ENCODE measurements around the gene SMOC1.

Gene SMOC1

DNA sequence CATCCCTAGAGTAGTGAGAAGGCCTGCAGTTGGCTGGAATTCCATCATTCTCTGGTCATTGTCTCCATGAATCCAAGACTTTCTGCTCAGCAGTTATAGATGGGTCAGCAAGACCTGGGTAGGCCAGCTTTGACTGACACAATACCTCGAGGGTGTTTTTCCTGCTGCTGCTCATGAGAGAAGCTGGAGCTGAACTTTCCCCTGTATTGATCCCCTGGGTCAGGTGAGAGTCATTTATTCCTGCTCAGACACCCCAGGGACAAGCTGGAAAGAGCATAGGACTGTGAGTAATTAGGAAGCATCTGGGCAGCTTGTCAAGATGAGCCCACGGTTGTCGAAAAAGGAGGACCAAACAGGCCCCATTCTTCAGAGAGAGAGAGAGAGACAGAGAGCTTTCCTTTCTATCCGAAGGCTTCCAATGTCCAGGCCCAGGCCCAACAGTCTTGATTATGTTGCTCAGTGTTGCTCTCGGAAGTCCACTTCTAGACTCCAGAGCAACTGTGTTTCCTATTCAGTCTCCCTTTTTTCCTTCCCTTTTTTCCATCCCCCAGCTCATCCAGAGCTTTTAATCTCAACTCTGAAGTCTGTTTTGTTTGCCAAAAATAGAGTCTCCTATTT, 178.4 kb downstream of the SMOC1 start:
- H3K9me3 ChIP-seq (ENCODE audit: insufficient read depth, low read length), result no peaks in the 10 kb centered on the region
- H3K4me1 ChIP-seq (ENCODE audit: low read length), result no peaks in the 10 kb centered on the region
- H2AFZ ChIP-seq (ENCODE audit: low read depth, low read length), result no peak overlapping the region
- H3K9ac ChIP-seq (ENCODE audit: low read length), result no peak overlapping the region
- TF ChIP-seq, protein P1, sequence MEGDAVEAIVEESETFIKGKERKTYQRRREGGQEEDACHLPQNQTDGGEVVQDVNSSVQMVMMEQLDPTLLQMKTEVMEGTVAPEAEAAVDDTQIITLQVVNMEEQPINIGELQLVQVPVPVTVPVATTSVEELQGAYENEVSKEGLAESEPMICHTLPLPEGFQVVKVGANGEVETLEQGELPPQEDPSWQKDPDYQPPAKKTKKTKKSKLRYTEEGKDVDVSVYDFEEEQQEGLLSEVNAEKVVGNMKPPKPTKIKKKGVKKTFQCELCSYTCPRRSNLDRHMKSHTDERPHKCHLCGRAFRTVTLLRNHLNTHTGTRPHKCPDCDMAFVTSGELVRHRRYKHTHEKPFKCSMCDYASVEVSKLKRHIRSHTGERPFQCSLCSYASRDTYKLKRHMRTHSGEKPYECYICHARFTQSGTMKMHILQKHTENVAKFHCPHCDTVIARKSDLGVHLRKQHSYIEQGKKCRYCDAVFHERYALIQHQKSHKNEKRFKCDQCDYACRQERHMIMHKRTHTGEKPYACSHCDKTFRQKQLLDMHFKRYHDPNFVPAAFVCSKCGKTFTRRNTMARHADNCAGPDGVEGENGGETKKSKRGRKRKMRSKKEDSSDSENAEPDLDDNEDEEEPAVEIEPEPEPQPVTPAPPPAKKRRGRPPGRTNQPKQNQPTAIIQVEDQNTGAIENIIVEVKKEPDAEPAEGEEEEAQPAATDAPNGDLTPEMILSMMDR (IDR thresholded peaks at IDR 0.05; ENCODE audit: low read depth, low read length), result no peak
- no peak for TF ChIP-seq EZH2phosphoT487 (IDR thresholded peaks at IDR 0.05; ENCODE audit: low read depth)
- H3K27me3 ChIP-seq (ENCODE audit: low read depth, low read length), result peaks cover 53% of the 10 kb centered on the region
- no peaks in the 10 kb centered on the region for H4K20me1 ChIP-seq (ENCODE audit: insufficient read depth, low read length)
- H3K4me2 ChIP-seq (ENCODE audit: low read length), result no peak overlapping the region
- H3K36me3 ChIP-seq (replicated peaks; ENCODE audit: low read depth, low read length), result no peaks in the 10 kb centered on the region
- no peaks in the 10 kb centered on the region for H3K79me2 ChIP-seq (ENCODE audit: low read length)
- H3K27ac ChIP-seq (ENCODE audit: low read length), result no peak overlapping the region
- no peak overlapping the region for H3K4me3 ChIP-seq (ENCODE audit: low read length)

DNA sequence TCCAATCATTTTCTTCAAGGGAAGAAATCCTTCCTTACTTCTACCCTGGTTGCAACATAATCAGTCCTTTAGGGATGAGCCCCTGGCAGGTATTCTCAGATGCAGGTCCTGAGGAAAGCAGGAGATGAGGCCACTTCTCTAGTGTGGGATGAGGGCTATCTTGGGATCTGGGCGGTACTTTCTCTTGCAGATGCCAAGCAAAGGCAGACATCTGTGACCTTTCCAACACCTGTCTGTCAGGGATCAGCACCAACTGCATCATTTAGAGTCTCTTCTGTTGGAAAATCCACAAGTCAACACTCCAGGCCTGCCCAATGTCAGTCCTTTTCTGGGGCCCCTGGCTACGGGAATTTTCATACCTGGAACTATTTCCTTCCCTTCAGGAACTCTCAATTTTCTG, 180.3 kb downstream of the SMOC1 start:
- Histone ChIP-seq H3K36me3 (replicated peaks; ENCODE audit: low read depth, low read length) (no peaks in the 10 kb centered on the region), H3K27ac (ENCODE audit: low read length) (no peak overlapping the region), H3K4me2 (ENCODE audit: low read length) (no peak overlapping the region), H3K9ac (ENCODE audit: low read length) (no peak overlapping the region), H3K4me3 (ENCODE audit: low read length) (no peak overlapping the region), H3K9me3 (ENCODE audit: insufficient read depth, low read length) (no peaks in the 10 kb centered on the region), H4K20me1 (ENCODE audit: insufficient read depth, low read length) (no peaks in the 10 kb centered on the region), H2AFZ (ENCODE audit: low read depth, low read length) (no peak overlapping the region), H3K79me2 (ENCODE audit: low read length) (no peaks in the 10 kb centered on the region), H3K4me1 (ENCODE audit: low read length) (no peaks in the 10 kb centered on the region), H3K27me3 (ENCODE audit: low read depth, low read length) (peaks cover 66% of the 10 kb centered on the region)
- TF ChIP-seq, protein P1 (IDR thresholded peaks at IDR 0.05; ENCODE audit: low read depth, low read length), result no peak
- TF ChIP-seq EZH2phosphoT487 (IDR thresholded peaks at IDR 0.05; ENCODE audit: low read depth), result no peak

DNA sequence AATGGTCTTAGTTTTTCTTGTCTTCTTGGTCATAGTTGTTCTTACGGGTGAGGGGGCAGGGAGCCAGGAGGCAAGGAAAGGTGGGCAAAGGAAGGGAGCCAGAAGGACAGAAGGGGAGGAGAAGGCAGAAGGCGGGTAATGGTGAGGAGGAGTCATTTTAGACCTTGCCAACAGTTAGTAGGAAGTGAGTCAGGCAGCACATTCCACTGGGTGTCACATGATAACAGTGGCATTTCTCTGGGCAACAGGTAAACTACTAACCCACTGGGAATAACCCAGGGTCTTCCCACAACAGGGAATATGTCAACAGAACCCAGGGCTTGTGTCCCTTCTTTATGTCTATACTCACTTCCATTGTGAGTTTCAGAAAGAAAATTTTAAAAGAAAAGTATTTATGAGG, 181.9 kb downstream of the SMOC1 start:
- no peaks in the 10 kb centered on the region for H3K79me2 ChIP-seq (ENCODE audit: low read length)
- H3K36me3 ChIP-seq (replicated peaks; ENCODE audit: low read depth, low read length), result no peaks in the 10 kb centered on the region
- no peaks in the 10 kb centered on the region for H4K20me1 ChIP-seq (ENCODE audit: insufficient read depth, low read length)
- no peaks in the 10 kb centered on the region for H3K9me3 ChIP-seq (ENCODE audit: insufficient read depth, low read length)
- H3K9ac ChIP-seq (ENCODE audit: low read length), result no peak overlapping the region
- no peak overlapping the region for H3K27ac ChIP-seq (ENCODE audit: low read length)
- H3K27me3 ChIP-seq (ENCODE audit: low read depth, low read length), result peaks cover 52% of the 10 kb centered on the region
- TF ChIP-seq, protein P1 (IDR thresholded peaks at IDR 0.05; ENCODE audit: low read depth, low read length), result no peak
- no peak for TF ChIP-seq EZH2phosphoT487 (IDR thresholded peaks at IDR 0.05; ENCODE audit: low read depth)
- no peak overlapping the region for H3K4me3 ChIP-seq (ENCODE audit: low read length)
- H2AFZ ChIP-seq (ENCODE audit: low read depth, low read length), result no peak overlapping the region
- H3K4me2 ChIP-seq (ENCODE audit: low read length), result no peak overlapping the region
- no peaks in the 10 kb centered on the region for H3K4me1 ChIP-seq (ENCODE audit: low read length)

DNA sequence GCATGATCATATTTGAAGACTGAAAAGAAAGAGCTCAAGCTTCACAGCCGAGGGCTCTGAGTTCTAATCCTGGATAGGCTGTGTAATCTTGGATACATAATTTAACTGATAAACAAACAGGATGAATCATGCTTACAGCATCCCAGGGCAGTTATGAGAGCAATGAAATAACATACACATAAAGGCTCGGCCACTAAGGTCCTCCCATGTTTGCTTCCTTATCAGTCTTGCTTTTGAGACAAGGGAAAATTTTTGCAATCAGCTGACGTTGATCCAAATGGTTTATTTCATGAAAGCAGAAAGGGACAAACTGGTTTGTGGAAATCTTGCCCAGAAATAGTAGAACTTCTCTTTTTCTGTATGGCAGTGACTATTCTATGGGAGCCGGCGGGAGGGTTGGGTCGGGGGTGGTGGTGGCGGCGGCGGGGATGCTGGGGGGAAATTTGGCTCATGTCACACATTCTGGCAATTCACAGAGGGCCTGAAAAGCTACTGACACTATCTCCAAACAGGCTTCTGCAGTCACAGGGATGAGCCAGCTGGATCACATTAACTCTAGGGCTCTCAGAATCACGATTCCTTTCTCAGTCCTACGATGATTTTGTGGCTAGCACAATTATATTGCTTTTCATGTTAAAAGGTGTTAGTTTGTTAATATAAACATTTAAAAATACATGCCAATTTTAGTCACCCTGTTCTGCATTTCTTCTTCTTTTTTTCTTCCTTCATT, 185.1 kb downstream of the SMOC1 start:
- H3K36me3 ChIP-seq (replicated peaks; ENCODE audit: low read depth, low read length), result no peaks in the 10 kb centered on the region
- H3K4me2 ChIP-seq (ENCODE audit: low read length), result no peak overlapping the region
- H3K4me1 ChIP-seq (ENCODE audit: low read length), result no peaks in the 10 kb centered on the region
- H4K20me1 ChIP-seq (ENCODE audit: insufficient read depth, low read length), result no peaks in the 10 kb centered on the region
- no peaks in the 10 kb centered on the region for H3K79me2 ChIP-seq (ENCODE audit: low read length)
- no peak overlapping the region for H3K4me3 ChIP-seq (ENCODE audit: low read length)
- H2AFZ ChIP-seq (ENCODE audit: low read depth, low read length), result no peak overlapping the region
- no peak overlapping the region for H3K27ac ChIP-seq (ENCODE audit: low read length)
- H3K27me3 ChIP-seq (ENCODE audit: low read depth, low read length), result peaks cover 30% of the 10 kb centered on the region; the same call in 1 of the 2 replicates
- no peaks in the 10 kb centered on the region for H3K9me3 ChIP-seq (ENCODE audit: insufficient read depth, low read length)
- no peak overlapping the region for H3K9ac ChIP-seq (ENCODE audit: low read length)
- TF ChIP-seq, protein P1 (IDR thresholded peaks at IDR 0.05; ENCODE audit: low read depth, low read length), result no peak
- no peak for TF ChIP-seq EZH2phosphoT487 (IDR thresholded peaks at IDR 0.05; ENCODE audit: low read depth)
